GM18867 (cell line): Measurements from ENCODE around the gene GPR108.
A peak's percentile ranks its signal among the peaks of the same experiment; 100 is the strongest.

Experiments
- ATAC-seq: cut with Tn5 transposase; IDR thresholded peaks from one replicate; pipeline ENCODE4 v1.9.1; 2021; ENCODE audit warnings: mild to moderate bottlenecking, moderate library complexity; ENCODE audit not compliant: unreplicated experiment

Gene GPR108

DNA sequence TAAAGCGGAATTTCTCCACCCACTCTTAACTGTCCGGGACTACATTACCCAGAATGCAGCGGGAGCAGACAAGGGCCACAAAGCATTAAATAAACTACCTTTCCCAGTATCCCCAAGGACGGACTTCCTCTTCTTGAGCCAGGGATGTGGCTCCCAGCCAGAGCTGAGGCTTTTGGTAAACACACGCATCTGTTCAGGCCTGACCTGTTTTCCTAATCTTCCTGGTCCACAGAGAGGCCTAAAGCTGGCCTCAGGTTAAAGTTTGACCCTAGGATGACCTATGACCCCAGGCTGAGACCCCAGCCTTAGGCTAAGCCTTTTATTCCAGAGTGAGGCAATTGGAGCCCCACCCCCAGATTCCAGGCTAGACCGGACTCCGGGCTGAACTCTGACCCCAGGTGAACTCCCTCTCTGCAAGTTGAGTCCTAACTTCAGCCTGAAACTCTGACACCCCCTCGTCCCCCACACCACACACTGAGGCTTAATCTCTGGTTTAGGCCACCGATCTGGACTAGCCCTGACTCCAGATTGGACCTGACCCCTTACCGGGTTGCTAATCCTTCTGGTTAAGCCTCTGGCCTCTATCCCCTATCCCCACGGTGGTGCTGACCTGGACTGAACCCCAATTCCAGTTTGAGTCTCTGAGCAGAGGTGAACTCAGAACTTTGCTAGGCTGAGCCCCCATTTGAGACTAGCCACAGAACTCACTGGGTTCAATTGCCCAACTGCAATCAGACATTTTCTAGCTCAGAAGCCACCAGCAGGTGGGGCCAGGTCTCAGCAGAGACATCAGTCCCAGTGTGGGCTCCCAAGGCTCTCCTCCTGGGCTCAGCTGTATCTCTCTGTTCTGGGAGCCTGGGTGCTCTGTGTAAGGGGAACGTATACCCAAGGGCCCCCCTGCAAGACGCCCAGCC is 750 bp upstream of the GPR108 start:
- ATAC-seq, result no peak

DNA sequence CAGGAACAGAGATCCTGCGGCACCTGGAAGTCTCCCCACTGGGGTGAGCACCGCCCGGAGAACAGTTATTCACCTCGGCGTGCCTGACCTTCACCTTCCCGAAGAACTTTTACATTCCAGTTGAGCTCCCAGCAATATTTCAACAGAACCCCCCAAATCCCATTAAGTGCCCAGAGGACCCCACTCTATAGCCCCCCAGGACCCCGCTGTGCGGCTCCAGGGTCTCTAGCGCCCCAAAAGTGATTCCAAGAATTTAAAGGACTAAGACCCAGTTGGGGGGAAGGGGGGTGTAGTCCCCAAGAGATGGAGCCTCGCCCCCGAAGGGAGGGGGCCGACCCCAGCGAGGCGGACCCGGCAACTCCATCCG is 480 bp downstream of the GPR108 start:
- ATAC-seq, result no peak

- ATAC-seq, result peak; percentile 19
Observed at GRCh38 chr19:6736169-6736916, 1.0 kb downstream of the GPR108 start.

DNA sequence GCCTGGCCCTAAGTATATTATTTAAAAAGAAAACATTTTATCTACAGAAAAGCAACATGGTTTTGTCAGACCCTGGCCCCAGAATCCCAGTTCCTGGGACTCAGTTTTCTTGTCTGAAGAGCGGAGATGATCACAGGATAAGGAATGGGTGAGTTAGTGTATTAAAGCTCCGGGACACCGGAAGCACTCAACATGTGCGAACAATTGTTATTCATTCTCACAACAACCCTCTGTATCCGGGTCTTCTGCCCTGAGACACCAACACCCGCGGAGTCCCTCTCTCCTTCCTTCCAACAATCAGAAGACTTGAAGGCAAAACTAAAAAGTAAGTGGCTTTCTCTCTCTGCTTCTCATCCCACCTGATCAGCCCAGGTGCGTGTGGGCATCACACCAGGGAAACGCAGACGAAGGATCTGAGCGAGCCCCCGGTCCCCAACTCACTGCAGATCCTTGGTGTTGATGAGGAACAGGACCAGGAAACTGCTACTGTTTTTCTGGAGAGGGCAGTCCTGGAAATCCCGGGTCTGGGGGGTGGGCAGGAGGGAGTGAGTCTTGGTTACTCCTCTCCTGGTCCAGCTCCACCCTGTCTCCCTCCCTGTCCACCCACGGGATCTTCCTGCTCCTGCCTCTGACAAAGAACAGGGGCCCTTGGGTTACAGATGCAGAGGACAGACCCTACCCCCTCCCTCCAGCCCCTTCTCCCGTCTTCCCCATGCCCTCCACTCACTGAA is 2.0 kb downstream of the GPR108 start:
- ATAC-seq, result no peak

DNA sequence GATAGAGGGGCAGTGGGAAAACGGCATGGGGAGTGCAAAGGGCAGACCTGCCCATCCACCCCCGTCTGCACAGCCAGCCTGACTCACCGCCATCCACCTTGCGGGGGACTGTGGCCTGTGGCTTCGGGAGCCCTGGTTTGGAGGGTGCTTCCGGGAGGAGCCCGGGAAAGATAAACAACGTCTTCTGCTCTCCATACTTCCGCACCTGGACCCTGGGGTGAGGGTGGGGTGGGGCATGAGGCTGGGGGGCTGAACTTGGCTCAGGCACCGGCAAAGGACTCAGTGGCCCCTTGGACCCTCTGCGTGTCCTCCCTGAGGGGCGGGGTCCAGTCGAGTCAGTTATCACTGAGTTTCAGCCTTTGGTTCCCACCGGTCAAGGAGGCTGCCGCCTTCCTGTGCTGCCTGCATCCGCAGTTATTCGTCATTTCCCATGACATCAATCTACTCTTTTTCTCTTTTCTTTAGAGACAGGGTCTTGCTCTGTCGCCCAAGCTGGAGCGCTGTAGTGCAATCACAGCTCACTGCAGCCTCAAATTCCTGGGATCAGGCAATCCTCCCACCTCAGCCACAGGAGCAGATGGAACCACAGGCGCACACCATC is 3.2 kb downstream of the GPR108 start:
- no peak for ATAC-seq

- no peak for ATAC-seq
Observed at GRCh38 chr19:6733338-6734095, 3.9 kb downstream of the GPR108 start.

DNA sequence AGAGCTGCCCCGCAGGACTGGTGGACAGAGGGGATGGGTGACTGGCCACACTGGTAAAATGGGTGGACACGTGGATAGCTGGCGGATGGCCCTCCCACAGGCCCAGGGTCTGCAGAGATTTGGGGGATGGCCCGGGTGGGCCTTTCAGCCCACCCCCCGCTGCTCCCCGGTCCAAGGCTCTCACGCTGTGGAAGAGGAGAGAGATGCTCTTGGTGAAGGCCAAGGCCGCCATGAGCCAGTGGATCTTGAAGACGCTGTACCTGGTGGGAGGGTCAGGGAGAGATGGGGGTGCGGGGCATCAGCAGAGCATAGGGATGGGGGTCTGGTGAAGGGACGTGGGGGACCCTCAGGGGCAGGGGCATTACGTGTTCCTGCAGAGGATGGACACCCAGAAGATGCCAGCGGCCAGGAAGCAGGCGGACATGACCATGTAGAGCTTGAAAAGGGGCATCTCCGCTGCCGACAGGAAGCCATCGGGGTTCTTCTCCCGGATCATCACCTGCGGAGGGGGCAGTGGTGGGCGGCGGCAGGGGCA is 4.5 kb downstream of the GPR108 start:
- no peak for ATAC-seq

DNA sequence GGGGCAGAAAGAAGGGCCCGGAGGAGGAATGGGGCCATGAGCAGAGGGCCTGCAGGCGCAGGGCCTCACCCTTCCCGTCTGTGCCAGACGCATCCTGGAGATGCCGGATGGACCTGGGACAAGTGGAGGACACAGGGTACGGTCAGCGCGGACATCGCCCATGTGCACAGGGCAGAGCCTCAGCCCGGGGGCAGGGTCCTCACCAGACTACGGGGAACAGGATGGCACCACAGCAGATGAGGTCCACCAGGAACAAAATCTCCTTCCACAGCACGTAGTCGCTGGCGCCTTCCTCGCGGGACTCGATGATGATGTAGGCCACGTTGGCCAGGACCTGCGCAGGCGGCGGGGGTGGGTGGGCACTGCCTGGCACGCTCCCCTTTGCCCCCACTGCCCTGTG is 5.6 kb downstream of the GPR108 start:
- no peak for ATAC-seq

GRCh38 chr19:6730941-6731670 is 6.3 kb downstream of the GPR108 start:
- ATAC-seq, result no peak

- ATAC-seq, result no peak
Observed at GRCh38 chr19:6730153-6730804, 7.1 kb downstream of the GPR108 start.

GRCh38 chr19:6729573-6730152 is 7.7 kb downstream of the GPR108 start:
- ATAC-seq, result no peak

- no peak for ATAC-seq
Observed at GRCh38 chr19:6728346-6728745, 9.0 kb downstream of the GPR108 start.

GRCh38 chr19:6725513-6726231 is 11.7 kb downstream of the GPR108 start:
- ATAC-seq, result no peak

GRCh38 chr19:6724631-6725492 is 12.5 kb downstream of the GPR108 start:
- ATAC-seq, result no peak

DNA sequence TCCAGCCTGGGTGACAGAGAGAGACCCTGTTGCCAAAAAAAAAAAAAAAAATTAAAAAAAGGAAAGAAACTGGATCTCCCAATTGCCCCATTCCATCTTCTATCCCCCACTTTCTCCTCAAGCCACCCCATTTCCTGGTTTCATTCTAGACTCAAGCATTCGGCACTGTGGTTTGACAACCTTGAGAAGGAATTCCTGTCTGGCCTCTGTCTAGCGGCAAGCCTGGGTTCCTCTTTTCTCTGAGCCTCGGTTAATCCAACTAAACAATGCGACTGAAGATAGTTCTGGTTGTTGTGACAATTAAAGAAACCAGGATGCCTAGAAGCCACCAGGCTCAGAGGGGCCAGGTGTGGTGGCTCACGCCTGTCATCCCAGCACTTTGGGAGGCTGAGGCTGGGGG is 13.6 kb downstream of the GPR108 start:
- no peak for ATAC-seq

- no peak for ATAC-seq
Observed at GRCh38 chr19:6723108-6723618, 14.2 kb downstream of the GPR108 start.

- ATAC-seq, result peak; percentile 45
Observed at GRCh38 chr19:6721773-6722172, 15.6 kb downstream of the GPR108 start.
